ENCODE results near the gene ABHD17B. TPM values are rescaled to one million over a fixed set of nuclear protein-coding genes. Genes with fewer than 3 reads are reported as not detected.

The ABHD17B gene
- total RNA-seq, 1 donor from 2014 or later, result 41.2 TPM

DNA sequence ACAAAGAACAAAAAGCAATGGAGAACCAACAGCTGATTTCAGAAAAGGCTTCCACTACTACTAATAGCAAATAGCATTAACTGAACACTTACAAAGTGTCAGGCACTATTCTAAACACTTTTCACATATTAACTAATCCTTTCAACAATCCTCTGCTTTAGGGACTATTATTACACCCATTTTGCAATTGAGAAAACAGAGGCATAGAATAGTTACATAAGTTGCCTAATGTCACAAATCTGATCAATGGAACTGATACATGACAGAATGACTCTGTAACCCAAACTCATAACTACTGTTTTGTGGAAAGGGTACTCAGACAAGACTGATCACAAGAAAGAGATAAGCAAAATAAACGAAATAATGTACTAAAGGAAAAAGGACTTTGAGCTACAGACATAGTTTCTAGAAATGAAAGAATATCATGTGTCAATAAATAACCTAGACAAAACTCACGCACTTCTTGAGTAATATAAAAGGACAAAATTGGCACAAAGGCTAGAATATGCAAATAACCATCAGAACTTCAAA, 31.3 kb downstream of the ABHD17B start:
- peaks cover 2% of the 10 kb centered on the region for H3K27me3 Mint-ChIP-seq (ENCODE audit: unreplicated experiment)
- H3K27ac Mint-ChIP-seq (ENCODE audit: unreplicated experiment), result no peak overlapping the region
- peaks cover 9% of the 10 kb centered on the region for H3K9me3 Mint-ChIP-seq (ENCODE audit: unreplicated experiment)
- DNase-seq, result no peak
- TF ChIP-seq, protein P1, sequence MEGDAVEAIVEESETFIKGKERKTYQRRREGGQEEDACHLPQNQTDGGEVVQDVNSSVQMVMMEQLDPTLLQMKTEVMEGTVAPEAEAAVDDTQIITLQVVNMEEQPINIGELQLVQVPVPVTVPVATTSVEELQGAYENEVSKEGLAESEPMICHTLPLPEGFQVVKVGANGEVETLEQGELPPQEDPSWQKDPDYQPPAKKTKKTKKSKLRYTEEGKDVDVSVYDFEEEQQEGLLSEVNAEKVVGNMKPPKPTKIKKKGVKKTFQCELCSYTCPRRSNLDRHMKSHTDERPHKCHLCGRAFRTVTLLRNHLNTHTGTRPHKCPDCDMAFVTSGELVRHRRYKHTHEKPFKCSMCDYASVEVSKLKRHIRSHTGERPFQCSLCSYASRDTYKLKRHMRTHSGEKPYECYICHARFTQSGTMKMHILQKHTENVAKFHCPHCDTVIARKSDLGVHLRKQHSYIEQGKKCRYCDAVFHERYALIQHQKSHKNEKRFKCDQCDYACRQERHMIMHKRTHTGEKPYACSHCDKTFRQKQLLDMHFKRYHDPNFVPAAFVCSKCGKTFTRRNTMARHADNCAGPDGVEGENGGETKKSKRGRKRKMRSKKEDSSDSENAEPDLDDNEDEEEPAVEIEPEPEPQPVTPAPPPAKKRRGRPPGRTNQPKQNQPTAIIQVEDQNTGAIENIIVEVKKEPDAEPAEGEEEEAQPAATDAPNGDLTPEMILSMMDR (IDR thresholded peaks at IDR 0.05; ENCODE audit: partially characterized antibody, unreplicated experiment), result no peak
- H3K36me3 Mint-ChIP-seq (ENCODE audit: unreplicated experiment), result peaks cover 22% of the 10 kb centered on the region
- peaks cover 4% of the 10 kb centered on the region for H3K4me1 Mint-ChIP-seq (ENCODE audit: low read depth, unreplicated experiment)
- no peak overlapping the region for H3K4me3 Mint-ChIP-seq (ENCODE audit: unreplicated experiment)

DNA sequence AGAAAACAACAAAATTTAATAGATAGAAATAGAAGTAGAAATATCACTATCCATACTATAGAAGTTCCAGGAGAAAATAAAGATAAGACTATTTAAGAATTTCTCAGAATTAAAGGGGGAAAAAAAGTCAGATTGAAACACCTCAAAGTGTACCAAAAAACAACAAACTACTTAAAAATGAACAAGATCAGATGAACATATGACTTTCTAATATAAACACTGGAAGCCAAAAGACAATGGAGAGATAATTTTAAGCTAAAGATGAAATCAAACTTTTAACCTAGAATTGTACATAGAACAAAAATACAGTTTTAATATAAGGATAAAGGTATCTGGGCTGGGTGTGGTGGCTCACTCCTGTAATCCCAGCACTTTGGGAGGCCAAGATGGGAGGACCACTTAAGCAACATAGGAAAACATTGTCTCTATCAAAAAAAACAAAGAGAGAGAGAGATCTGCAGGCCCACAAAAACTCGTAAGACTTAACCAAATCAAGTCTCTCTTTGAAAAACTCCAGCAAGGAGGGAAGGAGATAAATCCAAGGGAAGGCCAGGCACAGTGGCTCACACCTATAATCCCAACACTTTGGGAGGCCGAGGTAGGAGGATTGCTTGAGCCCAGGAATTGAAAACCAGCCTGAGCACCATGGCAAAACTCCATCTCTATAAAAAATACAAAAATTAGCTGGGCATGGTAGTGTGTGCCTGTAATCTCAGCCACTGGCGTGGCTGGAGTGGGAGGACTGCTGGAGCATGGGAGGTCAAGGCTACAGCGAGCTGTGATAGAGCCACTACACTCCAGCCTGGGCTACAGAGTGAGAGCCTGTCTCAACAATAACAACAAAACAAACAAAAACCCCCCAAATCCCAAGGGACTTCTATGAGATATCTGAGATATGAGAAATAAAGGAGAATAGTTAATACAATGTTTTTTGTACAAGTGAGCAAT, 32.4 kb downstream of the ABHD17B start:
- H3K36me3 Mint-ChIP-seq (ENCODE audit: unreplicated experiment), result peaks cover 11% of the 10 kb centered on the region

DNA sequence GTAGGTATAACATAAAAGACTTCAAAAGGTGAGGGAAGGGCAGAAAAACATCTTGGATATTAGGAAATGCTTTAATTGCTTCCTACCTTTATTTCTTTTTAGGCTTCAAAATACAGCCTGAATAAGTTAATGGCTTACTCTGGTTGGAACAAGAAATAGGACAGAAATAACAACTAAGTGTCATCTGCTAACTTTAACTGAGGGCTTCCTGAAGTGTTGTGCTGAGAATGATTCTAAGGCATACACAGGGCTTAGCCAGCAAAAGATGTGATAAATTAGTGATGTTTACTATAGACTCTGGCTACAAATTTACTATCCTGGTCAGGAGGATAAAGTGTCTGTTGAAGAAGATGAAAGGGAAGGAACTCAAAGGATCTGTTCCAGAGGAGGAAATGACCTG, 34.2 kb downstream of the ABHD17B start:
- peaks cover 4% of the 10 kb centered on the region for H3K4me1 Mint-ChIP-seq (ENCODE audit: low read depth, unreplicated experiment)
- H3K9me3 Mint-ChIP-seq (ENCODE audit: unreplicated experiment), result peaks cover 7% of the 10 kb centered on the region

More for the DNA sequence above, 32.4 kb downstream of the ABHD17B start:
- peaks cover 9% of the 10 kb centered on the region for H3K9me3 Mint-ChIP-seq (ENCODE audit: unreplicated experiment)
- H3K4me1 Mint-ChIP-seq (ENCODE audit: low read depth, unreplicated experiment), result peaks cover 4% of the 10 kb centered on the region
- H3K27ac Mint-ChIP-seq (ENCODE audit: unreplicated experiment), result no peak overlapping the region
- H3K4me3 Mint-ChIP-seq (ENCODE audit: unreplicated experiment), result no peak overlapping the region
- no peaks in the 10 kb centered on the region for H3K27me3 Mint-ChIP-seq (ENCODE audit: unreplicated experiment)
- TF ChIP-seq, protein P1 (IDR thresholded peaks at IDR 0.05; ENCODE audit: partially characterized antibody, unreplicated experiment), result no peak
- DNase-seq, result no peak

DNA sequence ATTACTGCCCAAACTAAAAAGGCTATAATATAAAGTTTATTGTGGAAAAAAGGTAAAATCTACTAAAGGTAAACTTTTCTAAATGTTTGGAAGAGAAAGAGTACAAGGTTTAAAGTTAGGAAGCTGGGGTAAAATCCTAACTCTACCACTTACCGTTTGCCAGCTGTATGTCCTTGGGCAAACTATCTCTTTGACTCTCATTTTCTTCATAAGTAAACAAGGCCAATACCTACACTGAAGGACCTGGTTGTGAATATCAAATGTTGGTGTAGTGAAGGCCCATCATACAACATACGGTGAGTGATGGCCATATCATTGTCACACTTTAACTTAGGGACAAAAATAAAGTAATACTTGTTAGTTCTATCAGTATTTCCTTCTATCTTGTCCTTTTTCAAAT, 34.9 kb downstream of the ABHD17B start:
- Mint-ChIP-seq H3K27me3 (ENCODE audit: unreplicated experiment) (no peaks in the 10 kb centered on the region), H3K9me3 (ENCODE audit: unreplicated experiment) (peaks cover 7% of the 10 kb centered on the region), H3K4me3 (ENCODE audit: unreplicated experiment) (no peak overlapping the region), H3K4me1 (ENCODE audit: low read depth, unreplicated experiment) (peaks cover 4% of the 10 kb centered on the region), H3K36me3 (ENCODE audit: unreplicated experiment) (peaks cover 6% of the 10 kb centered on the region), H3K27ac (ENCODE audit: unreplicated experiment) (no peak overlapping the region)
- DNase-seq, result no peak
- TF ChIP-seq, protein P1 (IDR thresholded peaks at IDR 0.05; ENCODE audit: partially characterized antibody, unreplicated experiment), result no peak

More for the DNA sequence above, 34.2 kb downstream of the ABHD17B start:
- H3K4me3 Mint-ChIP-seq (ENCODE audit: unreplicated experiment), result no peak overlapping the region
- H3K27ac Mint-ChIP-seq (ENCODE audit: unreplicated experiment), result no peak overlapping the region
- TF ChIP-seq, protein P1 (IDR thresholded peaks at IDR 0.05; ENCODE audit: partially characterized antibody, unreplicated experiment), result no peak
- no peaks in the 10 kb centered on the region for H3K27me3 Mint-ChIP-seq (ENCODE audit: unreplicated experiment)
- peaks cover 6% of the 10 kb centered on the region for H3K36me3 Mint-ChIP-seq (ENCODE audit: unreplicated experiment)
- no peak for DNase-seq

DNA sequence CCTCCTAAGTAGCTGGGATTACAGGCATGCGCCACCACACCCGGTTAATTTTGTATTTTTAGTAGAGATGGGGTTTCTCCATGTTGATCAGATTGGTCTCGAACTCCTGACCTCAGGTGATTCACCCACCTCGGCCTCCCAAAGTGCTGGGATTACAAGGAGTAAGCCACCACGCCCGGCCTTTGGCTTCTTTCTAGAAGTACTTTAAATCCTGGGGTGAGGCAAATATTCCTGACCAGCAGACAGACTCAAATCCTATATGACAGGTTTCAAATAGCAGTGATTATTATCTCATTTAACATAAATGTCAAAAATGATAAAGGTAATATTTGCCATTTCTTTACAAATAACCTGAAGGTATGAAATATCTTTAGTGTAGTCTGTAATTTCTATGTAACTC, 35.6 kb downstream of the ABHD17B start:
- DNase-seq, result no peak
- H3K9me3 Mint-ChIP-seq (ENCODE audit: unreplicated experiment), result peaks cover 7% of the 10 kb centered on the region
- no peak overlapping the region for H3K27ac Mint-ChIP-seq (ENCODE audit: unreplicated experiment)
- H3K4me3 Mint-ChIP-seq (ENCODE audit: unreplicated experiment), result no peak overlapping the region
- peaks cover 6% of the 10 kb centered on the region for H3K36me3 Mint-ChIP-seq (ENCODE audit: unreplicated experiment)
- TF ChIP-seq, protein P1 (IDR thresholded peaks at IDR 0.05; ENCODE audit: partially characterized antibody, unreplicated experiment), result no peak
- no peaks in the 10 kb centered on the region for H3K27me3 Mint-ChIP-seq (ENCODE audit: unreplicated experiment)
- H3K4me1 Mint-ChIP-seq (ENCODE audit: low read depth, unreplicated experiment), result peaks cover 4% of the 10 kb centered on the region

All from glutamatergic neuron (in vitro differentiated cells).